ENCODE results near the gene AJAP1. TPM values are rescaled to one million over a fixed set of nuclear protein-coding genes. Genes with fewer than 3 reads are reported as not detected.

AJAP1 gene
- total RNA-seq, 2 experiments from 2014 or later: 0.39 to 0.47 TPM

GRCh38 chr1:4693331-4693730 lies 38.9 kb downstream of the AJAP1 start:
- Histone ChIP-seq H3K36me3 (ENCODE audit: insufficient read depth, low read length) (no peaks in the 10 kb centered on the region), H3K27ac (ENCODE audit: low read depth in 1 of 2, low read length in 2 of 2) (no peak overlapping the region), H3K4me3 (ENCODE audit: low read length) (no peak overlapping the region), H3K9me3 (ENCODE audit: control insufficient read depth in 1 of 2, insufficient read depth in 1 of 2, low read length in 2 of 2) (peaks cover 0 to 30% of the 10 kb centered on the region in 2 experiments), H3K4me1 (ENCODE audit: insufficient read depth, low read length) (no peaks in the 10 kb centered on the region), H3K27me3 (ENCODE audit: control insufficient read depth in 1 of 2, insufficient read depth in 2 of 2, low read length in 2 of 2) (no peaks in the 10 kb centered on the region)
- Mint-ChIP-seq H3K27ac (no peak overlapping the region), H3K36me3 (ENCODE audit: low read depth) (no peaks in the 10 kb centered on the region), H3K9me3 (no peaks in the 10 kb centered on the region), H3K4me1 (ENCODE audit: low read depth) (no peaks in the 10 kb centered on the region), H3K27me3 (no peaks in the 10 kb centered on the region), H3K4me3 (no peak overlapping the region)
- DNase-seq (no peak), ATAC-seq (ENCODE audit: poor library complexity) (no peak)
- intact Hi-C loops (cut with DNase I, micrococcal nuclease): no loop called here
- ChIA-PET POLR2A (no interaction called here), CTCF (no interaction called here)
- TF ChIP-seq CTCF (IDR thresholded peaks at IDR 0.05): no peak

- ATAC-seq (ENCODE audit: poor library complexity) (no peak), DNase-seq (no peak)
- H3K27ac Mint-ChIP-seq: no peak overlapping the region
- no peak overlapping the region for H3K4me3 ChIP-seq (ENCODE audit: low read length)
- H3K27me3 ChIP-seq (ENCODE audit: control insufficient read depth in 1 of 2, insufficient read depth in 2 of 2, low read length in 2 of 2): no peaks in the 10 kb centered on the region
- no peaks in the 10 kb centered on the region for H3K4me1 Mint-ChIP-seq (ENCODE audit: low read depth)
- H3K9me3 Mint-ChIP-seq: no peaks in the 10 kb centered on the region
- ChIA-PET CTCF (no interaction called here), POLR2A (no interaction called here)
- intact Hi-C loops (cut with DNase I, micrococcal nuclease): no loop called here
- peaks cover 0 to 30% of the 10 kb centered on the region in 2 experiments for H3K9me3 ChIP-seq (ENCODE audit: control insufficient read depth in 1 of 2, insufficient read depth in 1 of 2, low read length in 2 of 2)
- no peaks in the 10 kb centered on the region for H3K36me3 Mint-ChIP-seq (ENCODE audit: low read depth)
- no peak overlapping the region for H3K4me3 Mint-ChIP-seq
- no peaks in the 10 kb centered on the region for H3K4me1 ChIP-seq (ENCODE audit: insufficient read depth, low read length)
- no peak overlapping the region for H3K27ac ChIP-seq (ENCODE audit: low read depth in 1 of 2, low read length in 2 of 2)
- TF ChIP-seq CTCF (IDR thresholded peaks at IDR 0.05): no peak
- no peaks in the 10 kb centered on the region for H3K36me3 ChIP-seq (ENCODE audit: insufficient read depth, low read length)
- no peaks in the 10 kb centered on the region for H3K27me3 Mint-ChIP-seq
Measured at GRCh38 chr1:4693891-4694290, 39.5 kb downstream of the AJAP1 start.

- ChIA-PET CTCF (no interaction called here), POLR2A (no interaction called here)
- DNase-seq (no peak), ATAC-seq (ENCODE audit: poor library complexity) (no peak)
- Mint-ChIP-seq H3K27me3 (no peaks in the 10 kb centered on the region), H3K9me3 (no peaks in the 10 kb centered on the region), H3K27ac (no peak overlapping the region), H3K36me3 (ENCODE audit: low read depth) (no peaks in the 10 kb centered on the region), H3K4me1 (ENCODE audit: low read depth) (no peaks in the 10 kb centered on the region), H3K4me3 (no peak overlapping the region)
- no peak for TF ChIP-seq CTCF (IDR thresholded peaks at IDR 0.05)
- no peak overlapping the region for H3K27ac ChIP-seq (ENCODE audit: low read depth in 1 of 2, low read length in 2 of 2)
- H3K4me3 ChIP-seq (ENCODE audit: low read length): no peak overlapping the region
- intact Hi-C loops (cut with DNase I, micrococcal nuclease): no loop called here
- H3K27me3 ChIP-seq (ENCODE audit: control insufficient read depth in 1 of 2, insufficient read depth in 2 of 2, low read length in 2 of 2): no peaks in the 10 kb centered on the region
- H3K9me3 ChIP-seq (ENCODE audit: control insufficient read depth in 1 of 2, insufficient read depth in 1 of 2, low read length in 2 of 2): peaks cover 0 to 25% of the 10 kb centered on the region in 2 experiments
- no peaks in the 10 kb centered on the region for H3K4me1 ChIP-seq (ENCODE audit: insufficient read depth, low read length)
- no peaks in the 10 kb centered on the region for H3K36me3 ChIP-seq (ENCODE audit: insufficient read depth, low read length)
Measured at GRCh38 chr1:4694492-4694891, 40.1 kb downstream of the AJAP1 start.
